Neural progenitor cell (in vitro differentiated cells): Measurements from ENCODE around the gene UROC1. TPM values are rescaled to one million over a fixed set of nuclear protein-coding genes. Genes with fewer than 3 reads are reported as not detected.

ENCODE experiments used
- DNase-seq: peaks from one replicate; pipeline ENCODE4 v3.0.0-alpha.2; 2016; ENCODE audit warnings: low spot score
- H2AFZ ChIP-seq: fragments of 200-600 bp; sonication (generic); replicated peaks from 2 replicates; pipeline ENCODE4 v1.6.1; 2016; ENCODE audit warnings: antibody characterized with exemption
- H3F3A ChIP-seq: fragments of 200-600 bp; sonication (generic); 2 replicates; pipeline ENCODE4 v1.6.1; 2016; ENCODE audit warnings: antibody characterized with exemption, low read depth
- H3K27ac ChIP-seq: fragments of 200-600 bp; sonication (generic); 2 replicates; pipeline ENCODE4 v1.5.1; 2016; ENCODE audit warnings: mild to moderate bottlenecking
- H3K27me3 ChIP-seq: fragments of 200-600 bp; sonication (generic); 2 replicates; pipeline ENCODE4 v1.6.1; 2016; ENCODE audit warnings: mild to moderate bottlenecking, moderate library complexity
- H3K36me3 ChIP-seq: fragments of 200-600 bp; sonication (generic); 2 replicates; pipeline ENCODE4 v1.5.1; 2016
- H3K4me1 ChIP-seq: fragments of 200-600 bp; sonication (generic); 2 replicates; pipeline ENCODE4 v1.6.1; 2016; ENCODE audit warnings: mixed run types
- H3K4me2 ChIP-seq: fragments of 200-600 bp; sonication (generic); 2 replicates; pipeline ENCODE4 v1.6.1; 2016
- H3K4me3 ChIP-seq: fragments of 200-600 bp; sonication (generic); 2 replicates; pipeline ENCODE4 v1.5.1; 2016
- H3K79me2 ChIP-seq: fragments of 200-600 bp; sonication (generic); 2 replicates; pipeline ENCODE4 v1.6.1; 2016; ENCODE audit warnings: low read depth
- H3K9ac ChIP-seq: fragments of 200-600 bp; sonication (generic); 2 replicates; pipeline ENCODE4 v1.6.1; 2016
- H3K9me3 ChIP-seq: fragments of 200-600 bp; sonication (generic); 2 replicates; pipeline ENCODE4 v1.5.1; 2016; ENCODE audit warnings: low read depth
- H4K20me1 ChIP-seq: fragments of 200-600 bp; sonication (generic); 2 replicates; pipeline ENCODE4 v1.6.1; 2016; ENCODE audit warnings: low read depth
- H3K27ac Mint-ChIP-seq: 3 replicates; pipeline ENCODE4 v1.8.0; 2021; ENCODE audit warnings: mixed read lengths
- H3K27me3 Mint-ChIP-seq: 2 replicates; pipeline ENCODE4 v1.8.0; 2022; ENCODE audit warnings: low read depth, mild to moderate bottlenecking, inconsistent platforms, moderate library complexity, mixed read lengths; ENCODE audit not compliant: insufficient read depth
- H3K36me3 Mint-ChIP-seq: 3 replicates; pipeline ENCODE4 v1.8.0; 2021; ENCODE audit warnings: mixed read lengths
- H3K4me1 Mint-ChIP-seq: 3 replicates; pipeline ENCODE4 v1.8.0; 2021; ENCODE audit warnings: mixed read lengths
- H3K4me3 Mint-ChIP-seq: 3 replicates; pipeline ENCODE4 v1.8.0; 2021; ENCODE audit warnings: mild to moderate bottlenecking, moderate library complexity, mixed read lengths
- H3K9me3 Mint-ChIP-seq: 3 replicates; pipeline ENCODE4 v1.8.0; 2020; ENCODE audit warnings: mixed read lengths
- EZH2 ChIP-seq: fragments of 200-600 bp; sonication (generic); IDR thresholded peaks from 2 replicates; pipeline ENCODE4 v1.6.1; 2017; ENCODE audit warnings: antibody characterized with exemption, mild to moderate bottlenecking, moderate library complexity
- EZH2phosphoT487 ChIP-seq: fragments of 200-600 bp; sonication (generic); IDR thresholded peaks from 2 replicates; pipeline ENCODE4 v1.6.1; 2017; ENCODE audit warnings: antibody characterized with exemption
- total RNA-seq: library from RNA; depleted of rRNA; stranded (reverse); fragments of >200 nt; gene quantifications from 2 replicates; pipeline ENCODE4 v1.2.3, GENCODE V29; 2015; ENCODE audit warnings: low replicate concordance
- TF ChIP-seq, protein P1 (sequence below): fragments of 200-600 bp; sonication (generic); IDR thresholded peaks from 2 replicates; pipeline ENCODE4 v1.5.1; 2017; ENCODE audit warnings: antibody characterized with exemption, mild to moderate bottlenecking

Gene UROC1
- total RNA-seq, 1 donor from 2014 or later: not detected

- Histone ChIP-seq H4K20me1 (no peaks in the 10 kb centered on the region), H3F3A (no peaks in the 10 kb centered on the region), H2AFZ (no peak overlapping the region), H3K4me2 (no peak overlapping the region), H3K79me2 (no peaks in the 10 kb centered on the region), H3K36me3 (no peaks in the 10 kb centered on the region), H3K9me3 (no peaks in the 10 kb centered on the region), H3K9ac (no peak overlapping the region), H3K4me1 (peaks cover 17% of the 10 kb centered on the region), H3K4me3 (no peak overlapping the region), H3K27ac (no peak overlapping the region), H3K27me3 (no peaks in the 10 kb centered on the region)
- TF ChIP-seq EZH2phosphoT487 (no peak), EZH2 (no peak)
- TF ChIP-seq, protein P1, sequence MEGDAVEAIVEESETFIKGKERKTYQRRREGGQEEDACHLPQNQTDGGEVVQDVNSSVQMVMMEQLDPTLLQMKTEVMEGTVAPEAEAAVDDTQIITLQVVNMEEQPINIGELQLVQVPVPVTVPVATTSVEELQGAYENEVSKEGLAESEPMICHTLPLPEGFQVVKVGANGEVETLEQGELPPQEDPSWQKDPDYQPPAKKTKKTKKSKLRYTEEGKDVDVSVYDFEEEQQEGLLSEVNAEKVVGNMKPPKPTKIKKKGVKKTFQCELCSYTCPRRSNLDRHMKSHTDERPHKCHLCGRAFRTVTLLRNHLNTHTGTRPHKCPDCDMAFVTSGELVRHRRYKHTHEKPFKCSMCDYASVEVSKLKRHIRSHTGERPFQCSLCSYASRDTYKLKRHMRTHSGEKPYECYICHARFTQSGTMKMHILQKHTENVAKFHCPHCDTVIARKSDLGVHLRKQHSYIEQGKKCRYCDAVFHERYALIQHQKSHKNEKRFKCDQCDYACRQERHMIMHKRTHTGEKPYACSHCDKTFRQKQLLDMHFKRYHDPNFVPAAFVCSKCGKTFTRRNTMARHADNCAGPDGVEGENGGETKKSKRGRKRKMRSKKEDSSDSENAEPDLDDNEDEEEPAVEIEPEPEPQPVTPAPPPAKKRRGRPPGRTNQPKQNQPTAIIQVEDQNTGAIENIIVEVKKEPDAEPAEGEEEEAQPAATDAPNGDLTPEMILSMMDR: no peak
- no peaks in the 10 kb centered on the region for H3K36me3 Mint-ChIP-seq
- H3K27ac Mint-ChIP-seq: peak overlapping the region; percentile 1
- H3K4me3 Mint-ChIP-seq: no peak overlapping the region
- peaks cover 27% of the 10 kb centered on the region for H3K4me1 Mint-ChIP-seq
- H3K27me3 Mint-ChIP-seq: no peaks in the 10 kb centered on the region
- DNase-seq: no peak
- no peaks in the 10 kb centered on the region for H3K9me3 Mint-ChIP-seq
Measured at GRCh38 chr3:126550488-126551051, 33.0 kb upstream of the UROC1 start.

- H3K79me2 ChIP-seq: no peaks in the 10 kb centered on the region
- H3K9me3 ChIP-seq: no peaks in the 10 kb centered on the region
- no peak overlapping the region for H3K27ac ChIP-seq
- no peak overlapping the region for H3K4me3 Mint-ChIP-seq
- no peaks in the 10 kb centered on the region for H3K36me3 Mint-ChIP-seq
- H3F3A ChIP-seq: no peaks in the 10 kb centered on the region
- H4K20me1 ChIP-seq: no peaks in the 10 kb centered on the region
- H3K9me3 Mint-ChIP-seq: no peaks in the 10 kb centered on the region
- no peak overlapping the region for H3K27ac Mint-ChIP-seq
- H3K4me3 ChIP-seq: no peak overlapping the region
- TF ChIP-seq, protein P1: no peak
- H3K27me3 ChIP-seq: no peaks in the 10 kb centered on the region
- H3K27me3 Mint-ChIP-seq: no peaks in the 10 kb centered on the region
- H3K36me3 ChIP-seq: no peaks in the 10 kb centered on the region
- peaks cover 27% of the 10 kb centered on the region for H3K4me1 Mint-ChIP-seq
- H2AFZ ChIP-seq: no peak overlapping the region
- H3K9ac ChIP-seq: no peak overlapping the region
- no peak overlapping the region for H3K4me2 ChIP-seq
- H3K4me1 ChIP-seq: peaks cover 17% of the 10 kb centered on the region
- DNase-seq: no peak
Measured at GRCh38 chr3:126549861-126550487, 32.4 kb upstream of the UROC1 start.

GRCh38 chr3:126548556-126549466 is 31.2 kb upstream of the UROC1 start:
- TF ChIP-seq, protein P1: no peak
- TF ChIP-seq EZH2 (no peak), EZH2phosphoT487 (no peak)
- no peaks in the 10 kb centered on the region for H3K9me3 Mint-ChIP-seq
- Histone ChIP-seq H3K4me3 (no peak overlapping the region), H4K20me1 (no peaks in the 10 kb centered on the region), H3K4me1 (peaks cover 17% of the 10 kb centered on the region), H3K36me3 (no peaks in the 10 kb centered on the region), H3K79me2 (no peaks in the 10 kb centered on the region), H2AFZ (peak overlapping the region; percentile 74), H3K27ac (no peak overlapping the region), H3F3A (no peaks in the 10 kb centered on the region), H3K27me3 (no peaks in the 10 kb centered on the region), H3K9ac (no peak overlapping the region), H3K4me2 (peak overlapping the region; percentile 49), H3K9me3 (no peaks in the 10 kb centered on the region)
- no peaks in the 10 kb centered on the region for H3K36me3 Mint-ChIP-seq
- H3K4me1 Mint-ChIP-seq: peaks cover 27% of the 10 kb centered on the region
- H3K27ac Mint-ChIP-seq: peak overlapping the region; percentile 21
- no peaks in the 10 kb centered on the region for H3K27me3 Mint-ChIP-seq
- DNase-seq: no peak
- no peak overlapping the region for H3K4me3 Mint-ChIP-seq
